ENCODE data around the gene TXLNG.
"Not testable (repeated sequence)": the region's sequence is repeated elsewhere in the genome, so short reads cannot be mapped to it uniquely, and the experiment has no call there.

The TXLNG gene

GRCh38 chrX:16855363-16856075, 69.3 kb downstream of the TXLNG start:
- Histone ChIP-seq H3K4me3 (replicated peaks; ENCODE audit: insufficient read depth, low read length) (no peak overlapping the region), H3K27ac (replicated peaks) (no peak overlapping the region), H3K27me3 (ENCODE audit: insufficient read depth, poor library complexity, severe bottlenecking) (no peaks in the 10 kb centered on the region)
- no peak for DNase-seq (ENCODE audit: low read depth in 1 of 2, low spot score in 1 of 2)
- TF ChIP-seq SPI1 (IDR thresholded peaks at IDR 0.05; ENCODE audit: borderline replicate concordance, low read depth) (no peak), GABPA (IDR thresholded peaks at IDR 0.05; ENCODE audit: low read depth) (no peak), POLR2AphosphoS5 (IDR thresholded peaks at IDR 0.05; ENCODE audit: low read depth) (no peak), CTCF (IDR thresholded peaks at IDR 0.05; ENCODE audit: insufficient read depth, low read length) (no peak)
- TF ChIP-seq, protein P1, sequence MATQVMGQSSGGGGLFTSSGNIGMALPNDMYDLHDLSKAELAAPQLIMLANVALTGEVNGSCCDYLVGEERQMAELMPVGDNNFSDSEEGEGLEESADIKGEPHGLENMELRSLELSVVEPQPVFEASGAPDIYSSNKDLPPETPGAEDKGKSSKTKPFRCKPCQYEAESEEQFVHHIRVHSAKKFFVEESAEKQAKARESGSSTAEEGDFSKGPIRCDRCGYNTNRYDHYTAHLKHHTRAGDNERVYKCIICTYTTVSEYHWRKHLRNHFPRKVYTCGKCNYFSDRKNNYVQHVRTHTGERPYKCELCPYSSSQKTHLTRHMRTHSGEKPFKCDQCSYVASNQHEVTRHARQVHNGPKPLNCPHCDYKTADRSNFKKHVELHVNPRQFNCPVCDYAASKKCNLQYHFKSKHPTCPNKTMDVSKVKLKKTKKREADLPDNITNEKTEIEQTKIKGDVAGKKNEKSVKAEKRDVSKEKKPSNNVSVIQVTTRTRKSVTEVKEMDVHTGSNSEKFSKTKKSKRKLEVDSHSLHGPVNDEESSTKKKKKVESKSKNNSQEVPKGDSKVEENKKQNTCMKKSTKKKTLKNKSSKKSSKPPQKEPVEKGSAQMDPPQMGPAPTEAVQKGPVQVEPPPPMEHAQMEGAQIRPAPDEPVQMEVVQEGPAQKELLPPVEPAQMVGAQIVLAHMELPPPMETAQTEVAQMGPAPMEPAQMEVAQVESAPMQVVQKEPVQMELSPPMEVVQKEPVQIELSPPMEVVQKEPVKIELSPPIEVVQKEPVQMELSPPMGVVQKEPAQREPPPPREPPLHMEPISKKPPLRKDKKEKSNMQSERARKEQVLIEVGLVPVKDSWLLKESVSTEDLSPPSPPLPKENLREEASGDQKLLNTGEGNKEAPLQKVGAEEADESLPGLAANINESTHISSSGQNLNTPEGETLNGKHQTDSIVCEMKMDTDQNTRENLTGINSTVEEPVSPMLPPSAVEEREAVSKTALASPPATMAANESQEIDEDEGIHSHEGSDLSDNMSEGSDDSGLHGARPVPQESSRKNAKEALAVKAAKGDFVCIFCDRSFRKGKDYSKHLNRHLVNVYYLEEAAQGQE (IDR thresholded peaks at IDR 0.05; ENCODE audit: insufficient replicate concordance, low read depth) = no peak

GRCh38 chrX:16856076-16856404, 69.8 kb downstream of the TXLNG start:
- DNase-seq (ENCODE audit: low read depth in 1 of 2, low spot score in 1 of 2); H3K4me3 ChIP-seq (replicated peaks; ENCODE audit: insufficient read depth, low read length); H3K27ac ChIP-seq (replicated peaks); H3K27me3 ChIP-seq (ENCODE audit: insufficient read depth, poor library complexity, severe bottlenecking): not testable (repeated sequence)

DNA sequence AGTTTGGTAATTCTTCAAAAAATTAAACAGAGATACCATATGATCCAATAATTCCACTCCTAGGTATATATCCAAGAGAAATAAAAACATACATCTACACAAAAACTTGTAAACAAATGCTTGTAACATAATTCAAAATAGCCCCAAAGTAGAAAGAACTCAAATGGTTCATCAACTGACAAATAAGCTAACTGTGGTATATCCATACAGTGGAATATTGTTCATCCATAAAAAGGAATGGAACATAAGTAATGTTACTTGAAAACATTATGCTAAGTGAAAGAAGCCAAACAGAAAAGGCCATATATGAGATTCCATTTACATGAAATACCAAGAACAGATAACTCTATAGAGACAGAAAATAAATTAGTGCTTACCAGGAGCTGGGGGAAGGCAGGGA, 70.5 kb downstream of the TXLNG start:
- no peaks in the 10 kb centered on the region for H3K27me3 ChIP-seq (ENCODE audit: insufficient read depth, poor library complexity, severe bottlenecking)
- TF ChIP-seq POLR2AphosphoS5 (IDR thresholded peaks at IDR 0.05; ENCODE audit: low read depth) = no peak
- no peak for DNase-seq (ENCODE audit: low read depth in 1 of 2, low spot score in 1 of 2)
- H3K4me3 ChIP-seq (replicated peaks; ENCODE audit: insufficient read depth, low read length) = no peak overlapping the region
- no peak overlapping the region for H3K27ac ChIP-seq (replicated peaks)

GRCh38 chrX:16862829-16863228, 76.6 kb downstream of the TXLNG start:
- Histone ChIP-seq H3K27me3 (ENCODE audit: insufficient read depth, poor library complexity, severe bottlenecking) (no peaks in the 10 kb centered on the region), H3K27ac (replicated peaks) (no peak overlapping the region), H3K4me3 (replicated peaks; ENCODE audit: insufficient read depth, low read length) (no peak overlapping the region)
- TF ChIP-seq, protein P1 (IDR thresholded peaks at IDR 0.05; ENCODE audit: insufficient replicate concordance, low read depth) = no peak
- TF ChIP-seq CTCF (IDR thresholded peaks at IDR 0.05; ENCODE audit: insufficient read depth, low read length) = no peak
- TF ChIP-seq SPI1 (IDR thresholded peaks at IDR 0.05; ENCODE audit: borderline replicate concordance, low read depth) = no peak
- no peak for TF ChIP-seq POLR2AphosphoS5 (IDR thresholded peaks at IDR 0.05; ENCODE audit: low read depth)
- TF ChIP-seq GABPA (IDR thresholded peaks at IDR 0.05; ENCODE audit: low read depth) = no peak
- DNase-seq (ENCODE audit: low read depth in 1 of 2, low spot score in 1 of 2) = no peak

GRCh38 chrX:16867947-16868346, 81.7 kb downstream of the TXLNG start:
- Histone ChIP-seq H3K27me3 (ENCODE audit: insufficient read depth, poor library complexity, severe bottlenecking) (no peaks in the 10 kb centered on the region), H3K27ac (replicated peaks) (no peak overlapping the region), H3K4me3 (replicated peaks; ENCODE audit: insufficient read depth, low read length) (peak overlapping the region; percentile 67; the same call in 1 of the 2 replicates)
- no peak for TF ChIP-seq GABPA (IDR thresholded peaks at IDR 0.05; ENCODE audit: low read depth)
- no peak for DNase-seq (ENCODE audit: low read depth in 1 of 2, low spot score in 1 of 2)

Data from HL-60 (cell line).